Measurements from ENCODE around the gene MIEN1. TPM values are rescaled to one million over a fixed set of nuclear protein-coding genes. Genes with fewer than 3 reads are reported as not detected.
"Not testable (repeated sequence)": the region's sequence is repeated elsewhere in the genome, so short reads cannot be mapped to it uniquely, and the experiment has no call there.

The MIEN1 gene
- total RNA-seq, 2 donors from 2014 or later: 74.1 to 103 TPM

GRCh38 chr17:39751637-39752036, 21.3 kb upstream of the MIEN1 start:
- H3K27me3 ChIP-seq: no peaks in the 10 kb centered on the region
- H3K9me3 ChIP-seq: no peaks in the 10 kb centered on the region
- intact Hi-C loops (cut with DNase I): loop anchor here (5.0 kb wide), 2 partner anchors 129 to 199 kb away; no protein-coding TSS in a partner anchor
- no peak overlapping the region for H3K27ac ChIP-seq
- no peak overlapping the region for H3K4me3 ChIP-seq
- no peaks in the 10 kb centered on the region for H3K4me1 ChIP-seq
- TF ChIP-seq, protein P1, sequence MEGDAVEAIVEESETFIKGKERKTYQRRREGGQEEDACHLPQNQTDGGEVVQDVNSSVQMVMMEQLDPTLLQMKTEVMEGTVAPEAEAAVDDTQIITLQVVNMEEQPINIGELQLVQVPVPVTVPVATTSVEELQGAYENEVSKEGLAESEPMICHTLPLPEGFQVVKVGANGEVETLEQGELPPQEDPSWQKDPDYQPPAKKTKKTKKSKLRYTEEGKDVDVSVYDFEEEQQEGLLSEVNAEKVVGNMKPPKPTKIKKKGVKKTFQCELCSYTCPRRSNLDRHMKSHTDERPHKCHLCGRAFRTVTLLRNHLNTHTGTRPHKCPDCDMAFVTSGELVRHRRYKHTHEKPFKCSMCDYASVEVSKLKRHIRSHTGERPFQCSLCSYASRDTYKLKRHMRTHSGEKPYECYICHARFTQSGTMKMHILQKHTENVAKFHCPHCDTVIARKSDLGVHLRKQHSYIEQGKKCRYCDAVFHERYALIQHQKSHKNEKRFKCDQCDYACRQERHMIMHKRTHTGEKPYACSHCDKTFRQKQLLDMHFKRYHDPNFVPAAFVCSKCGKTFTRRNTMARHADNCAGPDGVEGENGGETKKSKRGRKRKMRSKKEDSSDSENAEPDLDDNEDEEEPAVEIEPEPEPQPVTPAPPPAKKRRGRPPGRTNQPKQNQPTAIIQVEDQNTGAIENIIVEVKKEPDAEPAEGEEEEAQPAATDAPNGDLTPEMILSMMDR (IDR thresholded peaks at IDR 0.05): no peak
- no peaks in the 10 kb centered on the region for H3K36me3 ChIP-seq
- DNase-seq: no peak
- H3K9ac ChIP-seq (ENCODE audit: low read depth in 2 of 2, low read length in 2 of 2): no peak overlapping the region

DNA sequence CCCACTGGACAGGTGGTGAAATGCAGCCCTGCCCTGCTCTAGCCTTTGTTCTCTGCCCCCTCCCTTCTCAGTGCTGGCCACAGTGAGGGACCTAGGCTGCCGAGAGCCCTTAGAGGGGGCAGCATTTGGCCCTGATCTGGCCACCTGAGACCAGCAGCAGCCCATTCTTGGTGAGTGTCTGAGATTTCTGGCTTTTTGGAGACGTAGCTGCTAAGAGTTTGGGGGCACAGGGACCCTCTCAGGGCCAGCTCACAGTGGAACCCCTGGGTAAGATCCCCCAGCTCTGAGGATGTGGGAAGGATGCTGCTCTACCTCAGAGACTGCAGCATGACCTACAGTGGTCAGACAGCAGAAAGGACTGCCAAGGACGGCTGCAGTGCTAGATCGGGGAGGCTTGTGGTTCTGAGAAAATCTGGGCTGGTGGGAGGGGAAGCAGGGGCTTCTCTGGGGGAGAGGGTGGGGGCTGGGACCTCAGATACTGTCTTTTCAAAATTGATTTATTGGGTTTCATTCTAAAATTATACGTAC, 20.7 kb upstream of the MIEN1 start:
- intact Hi-C loops (cut with DNase I): loop anchor here (5.0 kb wide), 2 partner anchors 129 to 199 kb away; no protein-coding TSS in a partner anchor
- H3K27me3 ChIP-seq: no peaks in the 10 kb centered on the region
- H3K36me3 ChIP-seq: peaks cover 1% of the 10 kb centered on the region
- no peaks in the 10 kb centered on the region for H3K9me3 ChIP-seq
- H3K4me3 ChIP-seq: no peak overlapping the region
- no peak for DNase-seq
- no peak overlapping the region for H3K9ac ChIP-seq (ENCODE audit: low read depth in 2 of 2, low read length in 2 of 2)
- TF ChIP-seq, protein P1 (IDR thresholded peaks at IDR 0.05): no peak
- no peak overlapping the region for H3K27ac ChIP-seq
- H3K4me1 ChIP-seq: no peaks in the 10 kb centered on the region

GRCh38 chr17:39750131-39751015, 20.0 kb upstream of the MIEN1 start:
- H3K27ac ChIP-seq: no peak overlapping the region
- no peak for DNase-seq
- peak overlapping the region in 1 of 2 donors; percentile 46 for H3K9ac ChIP-seq (ENCODE audit: low read depth in 2 of 2, low read length in 2 of 2)
- no peaks in the 10 kb centered on the region for H3K9me3 ChIP-seq
- H3K36me3 ChIP-seq: peaks cover 4% of the 10 kb centered on the region
- H3K4me3 ChIP-seq: no peak overlapping the region
- TF ChIP-seq, protein P1 (IDR thresholded peaks at IDR 0.05): no peak
- intact Hi-C loops (cut with DNase I): loop anchor here (5.0 kb wide), 2 partner anchors 128 to 198 kb away; no protein-coding TSS in a partner anchor
- H3K4me1 ChIP-seq: no peaks in the 10 kb centered on the region
- H3K27me3 ChIP-seq: no peaks in the 10 kb centered on the region

- intact Hi-C loops (cut with DNase I); H3K4me1 ChIP-seq; H3K9me3 ChIP-seq; DNase-seq; H3K27me3 ChIP-seq; H3K4me3 ChIP-seq; H3K27ac ChIP-seq; H3K36me3 ChIP-seq; H3K9ac ChIP-seq (ENCODE audit: low read depth in 2 of 2, low read length in 2 of 2): not testable (repeated sequence)
These were observed 18.2 kb upstream of the MIEN1 start for GRCh38 chr17:39748444-39749034.

DNA sequence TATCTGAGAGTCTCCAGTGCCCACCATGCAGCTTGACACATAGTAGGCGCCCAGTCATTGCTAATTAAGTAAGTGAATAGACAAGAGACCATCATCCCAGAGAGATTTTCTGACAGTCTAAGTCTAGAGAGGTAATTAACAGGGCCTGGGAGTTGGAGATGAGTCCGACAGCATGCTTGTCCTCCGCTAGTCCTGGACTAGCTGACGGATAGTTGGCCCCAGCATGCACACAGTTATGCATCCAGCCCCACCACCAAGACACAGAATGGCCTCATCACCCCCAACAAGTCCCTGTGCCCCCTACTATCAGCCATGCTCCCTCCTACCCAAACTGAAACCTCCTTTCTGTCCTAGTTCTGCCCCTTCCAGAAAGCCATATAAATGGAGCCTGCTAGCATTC, 17.4 kb upstream of the MIEN1 start:
- no peaks in the 10 kb centered on the region for H3K9me3 ChIP-seq
- H3K27me3 ChIP-seq: no peaks in the 10 kb centered on the region
- no peak overlapping the region for H3K9ac ChIP-seq (ENCODE audit: low read depth in 2 of 2, low read length in 2 of 2)
- intact Hi-C loops (cut with DNase I): no loop called here
- no peak for DNase-seq
- H3K4me1 ChIP-seq: no peaks in the 10 kb centered on the region
- no peak overlapping the region for H3K4me3 ChIP-seq
- H3K27ac ChIP-seq: no peak overlapping the region
- TF ChIP-seq, protein P1 (IDR thresholded peaks at IDR 0.05): no peak
- H3K36me3 ChIP-seq: peaks cover 4% of the 10 kb centered on the region
